ENCODE results near the gene SEC14L6. TPM values are rescaled to one million over a fixed set of nuclear protein-coding genes. Genes with fewer than 3 reads are reported as not detected.
"Not testable (repeated sequence)": the region's sequence is repeated elsewhere in the genome, so short reads cannot be mapped to it uniquely, and the experiment has no call there.

SEC14L6 gene
- total RNA-seq, 1 donor from 2014 or later = 0.40 TPM

DNA sequence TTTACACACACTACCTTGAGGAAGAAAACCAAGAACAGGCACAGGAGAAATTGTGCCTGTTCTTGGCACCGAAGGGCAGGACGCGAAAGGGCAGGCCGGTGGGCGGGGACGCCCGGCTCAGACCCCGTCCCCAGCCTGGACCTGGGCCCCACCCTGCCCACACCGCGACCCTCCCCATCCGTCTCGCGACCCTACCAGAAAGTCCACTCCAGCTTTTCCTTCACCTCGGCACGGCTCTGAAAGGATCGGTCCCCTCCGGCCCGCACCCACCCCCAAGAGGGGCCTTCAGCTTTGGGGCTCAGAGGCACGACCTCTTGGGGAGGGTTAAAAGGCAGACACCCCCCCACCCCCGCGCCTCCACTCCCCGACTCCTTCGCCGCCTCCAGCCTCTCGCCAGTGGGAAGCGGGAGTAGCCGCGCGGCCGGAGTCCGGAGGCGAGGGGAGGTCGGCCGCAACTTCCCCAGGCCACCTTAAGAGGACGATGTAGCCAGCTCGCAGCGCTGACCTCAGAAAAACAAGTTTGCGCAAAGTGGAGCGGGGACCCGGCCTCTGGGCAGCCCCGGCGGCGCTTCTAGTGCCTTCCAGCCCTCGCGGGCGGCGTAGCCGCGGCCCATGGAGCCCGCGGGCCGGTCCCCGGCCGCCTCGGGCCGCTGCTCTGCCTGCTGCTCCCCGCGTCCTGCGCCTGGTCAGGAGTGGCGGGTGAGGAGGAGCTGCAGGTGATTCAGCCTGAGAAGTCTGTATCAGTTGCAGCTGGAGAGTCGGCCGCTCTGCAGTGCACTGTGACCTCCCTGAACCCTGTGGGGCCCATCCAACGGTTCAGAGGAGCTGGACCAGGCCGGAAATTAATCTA lies 4.4 kb downstream of the SEC14L6 start:
- no peak for DNase-seq (ENCODE audit: low spot score)
- intact Hi-C loops (cut with DNase I) = no loop called here

- intact Hi-C loops (cut with DNase I); DNase-seq (ENCODE audit: low spot score): not testable (repeated sequence)
Observed at GRCh38 chr22:30541511-30541910, 5.0 kb downstream of the SEC14L6 start.

- no peak for DNase-seq (ENCODE audit: low spot score)
- intact Hi-C loops (cut with DNase I) = no loop called here
Observed at GRCh38 chr22:30539368-30539767, 7.2 kb downstream of the SEC14L6 start.

GRCh38 chr22:30538280-30538679 lies 8.3 kb downstream of the SEC14L6 start:
- intact Hi-C loops (cut with DNase I) = no loop called here
- no peak for DNase-seq (ENCODE audit: low spot score)

GRCh38 chr22:30537083-30537731 lies 9.3 kb downstream of the SEC14L6 start:
- DNase-seq (ENCODE audit: low spot score) = no peak
- intact Hi-C loops (cut with DNase I) = no loop called here

- no peak for DNase-seq (ENCODE audit: low spot score)
- intact Hi-C loops (cut with DNase I) = no loop called here
Observed at GRCh38 chr22:30535182-30535581, 11.4 kb downstream of the SEC14L6 start.

GRCh38 chr22:30531651-30532608 lies 14.6 kb downstream of the SEC14L6 start:
- intact Hi-C loops (cut with DNase I) = no loop called here
- DNase-seq (ENCODE audit: low spot score) = no peak

DNA sequence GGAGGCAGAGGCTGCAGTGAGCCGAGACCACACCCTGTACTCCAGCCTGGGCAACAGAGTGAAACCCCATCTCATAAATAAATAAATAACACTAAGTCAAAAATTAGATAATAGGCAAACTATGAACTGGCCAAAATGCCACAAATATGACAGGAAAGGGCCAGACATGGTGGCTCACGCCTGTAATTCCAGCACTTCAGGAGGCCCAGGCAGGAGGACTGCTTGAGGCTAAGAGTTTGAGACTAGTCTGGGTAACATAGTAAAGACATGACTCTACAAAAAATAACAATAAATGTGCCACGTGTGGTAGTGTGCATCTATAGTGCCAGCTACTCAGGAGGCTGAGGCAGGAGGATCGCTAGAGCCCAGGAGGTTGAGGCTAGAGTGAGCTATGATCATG lies 19.9 kb downstream of the SEC14L6 start:
- intact Hi-C loops (cut with DNase I) = no loop called here
- no peak for DNase-seq (ENCODE audit: low spot score)

DNA sequence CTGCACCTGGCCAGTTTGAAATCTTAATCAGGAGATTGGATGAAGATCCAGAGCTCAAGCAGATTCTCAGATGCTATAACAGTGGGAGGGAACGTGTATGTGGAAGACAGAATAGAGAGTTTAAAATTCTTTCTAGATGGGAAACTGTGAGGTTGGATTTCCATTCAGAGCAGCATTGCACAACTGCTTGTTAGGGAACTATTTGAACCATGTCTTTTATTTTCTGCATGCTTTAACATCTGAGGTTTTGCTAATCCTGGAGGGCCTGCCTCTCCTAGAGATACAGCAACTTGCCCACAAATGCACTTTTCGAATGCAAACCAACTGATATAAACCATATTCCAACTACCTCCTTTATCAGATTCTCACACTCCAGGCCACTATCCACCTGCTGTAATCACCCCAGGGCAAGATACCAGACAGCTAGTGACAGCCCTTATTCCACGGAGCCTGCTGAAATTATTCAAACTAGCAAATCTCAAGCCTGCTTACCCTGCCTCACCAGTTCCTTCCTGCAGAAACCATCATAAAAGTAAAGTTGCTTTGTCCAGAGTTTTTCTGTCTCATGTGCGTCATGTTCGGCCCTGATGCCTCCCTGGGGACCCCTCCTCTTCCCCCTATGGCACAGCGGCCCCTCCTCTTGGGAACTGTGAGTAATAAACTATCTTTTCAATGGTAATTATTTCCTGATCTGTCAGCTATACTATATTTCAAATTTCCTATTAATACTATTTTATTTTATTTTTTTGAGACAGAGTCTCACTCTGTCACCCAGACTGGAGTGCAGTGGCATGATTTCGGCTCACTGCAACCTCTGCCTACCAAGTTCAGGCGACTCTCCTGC lies 22.7 kb downstream of the SEC14L6 start:
- intact Hi-C loops (cut with DNase I) = no loop called here
- no peak for DNase-seq (ENCODE audit: low spot score)

- DNase-seq (ENCODE audit: low spot score) = no peak
- intact Hi-C loops (cut with DNase I) = no loop called here
Observed at GRCh38 chr22:30521368-30522156, 25.0 kb downstream of the SEC14L6 start.

- intact Hi-C loops (cut with DNase I) = no loop called here
- DNase-seq (ENCODE audit: low spot score) = no peak
Observed at GRCh38 chr22:30519842-30520425, 26.6 kb downstream of the SEC14L6 start.

GRCh38 chr22:30516731-30517130 lies 29.8 kb downstream of the SEC14L6 start:
- no peak for DNase-seq (ENCODE audit: low spot score)
- intact Hi-C loops (cut with DNase I) = no loop called here

GRCh38 chr22:30516273-30516672 lies 30.3 kb downstream of the SEC14L6 start:
- intact Hi-C loops (cut with DNase I) = no loop called here

GRCh38 chr22:30514252-30514651 lies 32.3 kb downstream of the SEC14L6 start:
- DNase-seq (ENCODE audit: low spot score) = no peak
- intact Hi-C loops (cut with DNase I) = no loop called here

More at GRCh38 chr22:30516273-30516672, 30.3 kb downstream of the SEC14L6 start:
- DNase-seq (ENCODE audit: low spot score) = no peak

GRCh38 chr22:30513462-30513861 lies 33.1 kb downstream of the SEC14L6 start:
- intact Hi-C loops (cut with DNase I) = no loop called here
- DNase-seq (ENCODE audit: low spot score) = no peak

GRCh38 chr22:30511911-30512310 lies 34.6 kb downstream of the SEC14L6 start:
- intact Hi-C loops (cut with DNase I) = no loop called here
- DNase-seq (ENCODE audit: low spot score) = no peak

GRCh38 chr22:30511109-30511508 lies 35.4 kb downstream of the SEC14L6 start:
- intact Hi-C loops (cut with DNase I) = no loop called here
- DNase-seq (ENCODE audit: low spot score) = no peak

GRCh38 chr22:30508216-30508615 lies 38.3 kb downstream of the SEC14L6 start:
- intact Hi-C loops (cut with DNase I) = no loop called here

More at GRCh38 chr22:30508216-30508615, 38.3 kb downstream of the SEC14L6 start:
- no peak for DNase-seq (ENCODE audit: low spot score)
